GM03348 (cell line): ENCODE results near the gene ERC2.

ENCODE experiments used
- DNase-seq: peaks from one replicate; pipeline ENCODE4 v3.0.0; 2012; ENCODE audit warnings: low spot score

The ERC2 gene

DNA sequence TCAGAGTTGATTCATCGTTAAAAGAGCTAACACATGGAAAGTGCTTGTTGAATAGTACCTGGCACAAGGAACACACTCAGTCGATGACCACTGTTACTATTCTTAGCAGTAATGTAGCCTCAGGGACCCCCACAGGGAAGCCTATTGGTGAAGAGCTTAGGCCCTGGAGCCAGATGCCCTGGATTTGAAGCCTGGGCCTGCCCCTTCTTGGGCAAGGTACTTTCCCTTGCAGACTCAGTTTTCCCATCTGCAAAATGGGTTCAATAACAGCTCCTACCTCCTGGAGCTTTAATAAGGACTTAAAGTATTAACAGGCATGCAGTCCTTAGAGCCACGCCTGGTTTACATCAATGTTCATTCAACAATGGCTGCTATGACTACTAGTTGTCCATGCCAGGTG lies 884.2 kb downstream of the ERC2 start:
- no peak for DNase-seq

- no peak for DNase-seq
Observed at GRCh38 chr3:55583475-55583874, 884.8 kb downstream of the ERC2 start.

DNA sequence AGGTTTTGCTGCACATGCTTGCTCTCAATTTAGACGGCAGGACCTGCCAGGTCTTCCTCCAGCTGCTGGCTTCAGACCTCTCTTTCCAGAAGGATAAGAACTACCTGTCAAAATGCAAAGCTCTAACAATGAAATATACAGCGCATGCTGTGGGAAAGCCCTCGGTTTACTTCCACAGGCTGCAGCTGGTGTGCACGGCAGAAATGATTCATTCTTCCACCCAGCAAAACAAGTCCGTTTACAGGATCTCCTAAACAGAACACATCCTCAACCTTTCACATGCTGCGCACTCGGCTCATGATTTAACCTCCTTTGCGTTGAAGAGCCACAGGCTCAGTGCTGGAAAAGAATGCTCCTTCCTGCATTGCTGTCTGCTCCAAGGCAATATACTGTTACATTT lies 888.8 kb downstream of the ERC2 start:
- peak; percentile 15 for DNase-seq

DNA sequence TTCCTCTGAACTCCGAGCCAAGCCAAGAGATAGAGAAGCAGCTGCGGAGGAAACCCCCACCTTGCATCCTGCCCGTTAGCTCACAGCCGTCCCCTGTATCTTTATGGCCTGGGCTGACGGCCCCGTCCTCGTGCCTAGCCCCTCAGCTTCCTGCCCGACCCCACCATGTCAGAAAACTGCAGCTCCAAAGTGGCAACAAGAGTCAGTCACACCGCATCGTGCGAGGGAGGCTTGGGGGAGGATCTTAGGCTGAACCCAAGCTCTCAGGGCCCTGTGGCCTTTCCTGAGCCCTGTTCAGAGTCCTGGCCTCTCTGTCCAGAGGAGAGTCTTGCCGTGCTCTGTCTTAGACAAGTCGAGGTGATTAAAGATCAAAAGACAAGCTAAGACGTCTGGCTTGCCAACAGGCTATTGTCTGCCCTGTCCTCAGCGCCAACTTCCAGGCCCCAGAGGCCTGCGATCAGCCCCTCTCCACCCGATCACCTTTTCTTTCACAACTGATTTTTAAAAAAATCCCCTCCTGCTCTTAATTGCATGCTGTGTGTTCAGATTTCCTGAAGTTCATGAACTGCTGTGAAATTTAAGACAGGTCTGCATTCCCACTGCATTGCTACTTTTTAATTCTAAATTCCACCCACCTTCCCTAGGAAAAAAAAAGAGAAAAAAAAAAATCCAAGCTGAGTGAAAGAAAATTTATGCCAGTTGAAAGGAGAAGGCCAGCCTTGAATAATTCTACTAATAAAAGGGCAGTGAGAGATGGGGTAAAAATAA lies 891.5 kb downstream of the ERC2 start:
- DNase-seq = no peak

- DNase-seq = no peak
Observed at GRCh38 chr3:55574671-55575070, 893.6 kb downstream of the ERC2 start.

GRCh38 chr3:55572816-55573215 lies 895.5 kb downstream of the ERC2 start:
- no peak for DNase-seq

- peak; percentile 26 for DNase-seq
Observed at GRCh38 chr3:55571913-55572312, 896.4 kb downstream of the ERC2 start.

GRCh38 chr3:55571216-55571813 lies 897.0 kb downstream of the ERC2 start:
- DNase-seq = no peak

DNA sequence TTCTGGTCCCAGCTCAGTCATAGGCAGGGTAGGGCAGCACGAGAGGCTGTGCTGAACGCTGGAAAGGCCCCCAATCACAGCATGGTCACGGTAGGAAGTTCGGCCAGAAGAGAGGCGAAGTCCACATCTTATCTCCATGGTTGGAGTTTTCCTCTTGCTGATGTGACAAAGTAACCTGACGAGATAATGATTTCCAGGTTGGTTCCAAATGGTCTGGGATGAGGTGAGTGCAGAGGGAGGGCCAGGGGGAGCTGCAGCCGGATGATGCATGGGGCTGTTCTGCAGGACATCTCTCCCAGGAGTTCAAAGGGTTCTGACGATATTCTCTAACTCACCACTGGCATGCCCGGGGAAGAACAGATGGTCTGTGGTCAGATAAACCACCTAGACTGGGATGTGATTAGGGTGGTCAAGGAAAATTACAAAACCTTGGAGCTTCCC lies 898.0 kb downstream of the ERC2 start:
- DNase-seq = no peak

DNA sequence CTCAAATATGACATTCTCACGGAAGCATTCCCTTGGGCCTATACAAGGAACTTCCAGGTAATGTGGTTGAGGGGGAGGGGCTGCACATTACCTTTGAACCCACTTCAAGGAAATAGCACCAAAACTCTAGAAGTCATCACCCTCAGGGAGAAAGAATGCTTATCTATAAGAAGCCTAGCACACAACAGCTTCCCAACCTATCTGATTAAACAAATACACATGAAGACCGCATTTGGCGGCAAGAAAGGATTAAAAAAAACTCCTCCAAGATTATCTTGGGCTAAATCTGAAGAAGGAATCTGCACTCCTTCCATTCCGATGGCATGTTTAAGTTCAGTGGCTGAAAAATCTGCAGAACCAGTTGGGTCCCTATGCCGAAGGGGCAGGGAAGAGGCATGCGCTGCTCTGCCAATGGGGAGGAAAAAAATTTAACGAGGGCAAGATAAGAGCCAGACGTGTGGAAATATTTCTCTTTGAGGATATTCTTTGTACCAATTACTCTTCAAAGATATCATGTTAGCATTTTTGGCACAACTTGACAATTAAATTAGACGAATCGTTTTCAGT lies 899.2 kb downstream of the ERC2 start:
- no peak for DNase-seq

- DNase-seq = peak; percentile 16
Observed at GRCh38 chr3:55567615-55568014, 900.7 kb downstream of the ERC2 start.

- DNase-seq = no peak
Observed at GRCh38 chr3:55567121-55567520, 901.1 kb downstream of the ERC2 start.

GRCh38 chr3:55565521-55565920 lies 902.7 kb downstream of the ERC2 start:
- DNase-seq = no peak

- DNase-seq = no peak
Observed at GRCh38 chr3:55564726-55565125, 903.5 kb downstream of the ERC2 start.

GRCh38 chr3:55562700-55563099 lies 905.6 kb downstream of the ERC2 start:
- no peak for DNase-seq

DNA sequence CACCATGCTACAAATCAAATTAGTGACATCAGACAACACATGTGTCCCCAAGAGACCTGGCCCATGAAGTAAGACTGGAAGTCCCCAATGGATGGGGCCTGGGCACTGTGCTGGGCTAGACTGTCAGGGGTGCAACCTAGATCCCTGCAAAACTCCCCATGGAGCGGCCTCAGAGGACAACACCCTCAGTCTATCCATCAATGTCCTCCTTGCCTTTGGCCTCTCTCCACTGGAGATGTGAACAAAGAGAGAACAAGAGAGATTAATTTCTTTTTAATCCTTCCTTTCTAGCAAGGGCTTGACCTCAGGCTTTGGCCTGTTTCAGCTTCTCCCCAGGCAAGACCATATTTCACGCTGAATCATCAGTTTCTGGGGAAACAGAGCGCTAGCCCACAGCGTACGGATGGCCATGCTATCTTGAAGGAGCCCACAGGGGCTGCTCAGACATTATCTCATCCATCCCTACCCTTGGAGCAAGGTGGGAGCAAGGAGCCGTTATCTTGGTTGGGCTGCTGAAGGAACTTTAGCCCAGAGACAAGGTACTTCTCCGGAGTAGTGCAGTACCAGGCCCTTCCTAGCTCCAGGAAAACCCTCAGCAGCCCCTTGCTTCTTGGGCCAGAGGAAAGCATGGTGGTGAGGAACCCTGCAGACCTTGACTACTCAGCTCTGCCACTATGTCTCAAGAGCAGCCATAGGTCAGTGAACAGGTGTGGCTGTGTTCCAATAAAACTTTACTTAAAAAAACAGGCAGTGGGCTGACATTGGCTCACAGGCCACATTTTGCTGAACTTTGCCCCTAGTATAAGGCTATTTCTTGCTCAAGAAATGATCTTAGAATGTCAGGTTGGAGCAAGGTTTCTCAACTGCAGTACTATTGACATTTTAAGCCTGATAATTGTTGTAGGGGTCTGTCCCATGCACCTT lies 908.5 kb downstream of the ERC2 start:
- no peak for DNase-seq

DNA sequence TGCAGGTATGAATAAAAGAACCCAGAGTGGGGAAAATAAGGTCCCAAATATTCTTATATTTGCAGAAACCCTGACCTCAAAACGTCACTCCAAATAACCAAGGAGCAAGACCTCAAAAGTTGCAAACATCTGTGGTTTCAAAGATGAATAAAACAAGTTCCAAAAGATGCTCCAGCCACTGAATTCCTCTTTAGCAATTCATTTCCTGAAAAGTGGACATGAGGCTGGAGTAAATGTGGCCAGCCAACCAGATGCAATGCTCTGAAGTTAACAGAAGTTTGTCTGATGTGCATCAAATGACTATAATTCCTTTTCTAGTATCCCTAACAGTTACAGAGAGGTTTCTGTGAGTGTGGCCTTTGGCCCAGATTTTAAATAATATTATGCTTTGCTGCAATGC lies 910.0 kb downstream of the ERC2 start:
- DNase-seq = peak; percentile 76

DNA sequence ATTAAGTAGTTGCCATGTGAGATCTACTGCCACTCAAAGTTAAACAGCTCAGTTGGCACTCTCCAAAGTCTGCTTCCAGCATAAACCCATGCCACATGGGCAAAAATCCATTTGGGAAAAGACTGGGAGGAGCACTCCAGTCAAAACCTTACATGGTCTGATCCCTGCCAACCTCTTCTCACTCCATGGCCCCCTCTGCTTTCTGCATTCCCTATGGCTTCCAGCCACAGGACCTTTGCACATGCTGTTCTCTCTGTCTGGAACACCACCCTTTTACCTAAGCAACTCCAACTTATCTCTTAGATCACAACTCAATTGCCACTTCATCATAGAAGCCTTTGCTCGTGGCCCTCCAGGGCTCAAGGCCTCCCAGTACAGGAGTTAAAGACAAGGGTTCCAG lies 910.7 kb downstream of the ERC2 start:
- no peak for DNase-seq

- peak; percentile 17 for DNase-seq
Observed at GRCh38 chr3:55556619-55557537, 911.4 kb downstream of the ERC2 start.

DNA sequence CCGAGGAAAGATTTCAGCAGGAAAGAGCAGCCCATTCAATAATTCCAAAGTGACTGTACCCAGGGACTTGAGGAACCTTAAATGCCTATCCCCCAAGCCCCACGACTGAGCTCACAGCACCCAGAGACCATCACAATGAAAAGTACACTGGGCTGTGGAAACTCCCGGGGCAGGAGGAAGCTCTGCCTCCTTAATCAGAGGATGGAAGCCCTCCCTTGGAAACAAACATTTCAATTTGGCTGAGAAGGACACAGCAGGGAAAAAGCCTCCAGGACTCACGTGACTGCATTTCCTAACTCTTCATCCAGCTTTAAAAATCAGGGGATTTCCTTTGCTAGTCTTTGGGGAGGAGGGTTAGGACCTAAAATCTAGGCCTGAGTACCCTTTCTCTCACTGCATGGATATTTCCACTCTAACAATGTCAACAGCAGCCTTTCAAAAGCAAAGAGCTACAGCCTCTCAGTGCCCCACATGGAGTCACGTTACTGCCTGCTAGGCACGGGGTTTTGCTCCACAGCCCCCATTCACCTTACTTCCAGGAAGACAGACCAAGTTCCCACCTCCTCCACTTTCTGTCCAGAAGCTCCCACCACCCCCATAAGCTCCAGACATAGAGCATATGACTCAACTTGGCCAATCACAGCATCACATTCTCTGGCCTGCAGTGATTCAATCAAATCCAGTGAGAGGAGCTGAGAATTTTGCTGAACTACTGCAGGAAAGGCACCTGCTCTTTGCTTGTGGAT lies 912.2 kb downstream of the ERC2 start:
- DNase-seq = no peak
